Stimulated activated naive CD8-positive, alpha-beta T cell treated with anti-CD3 and anti-CD28 coated beads, Interleukin-15, Interleukin-2, amounts not matched to agents 100 ng/mL and 50 ng/mL, for 24 hours (primary cell): ENCODE results near the gene XRCC5.
"Not testable (repeated sequence)": the region's sequence is repeated elsewhere in the genome, so short reads cannot be mapped to it uniquely, and the experiment has no call there.

ENCODE experiments used
- H3K27ac Mint-ChIP-seq: one replicate; pipeline ENCODE4 v1.8.0; 2021; ENCODE audit warnings: mild to moderate bottlenecking, mixed read lengths
- H3K27me3 Mint-ChIP-seq: one replicate; pipeline ENCODE4 v1.8.0; 2021; ENCODE audit warnings: mixed read lengths
- H3K36me3 Mint-ChIP-seq: one replicate; pipeline ENCODE4 v1.8.0; 2021; ENCODE audit warnings: low read depth, mixed read lengths
- H3K4me1 Mint-ChIP-seq: one replicate; pipeline ENCODE4 v1.8.0; 2021; ENCODE audit warnings: low read depth, mixed read lengths
- H3K4me3 Mint-ChIP-seq: one replicate; pipeline ENCODE4 v1.8.0; 2021; ENCODE audit warnings: mild to moderate bottlenecking, mixed read lengths
- H3K9me3 Mint-ChIP-seq: one replicate; pipeline ENCODE4 v1.8.0; 2021; ENCODE audit warnings: mixed read lengths

Gene XRCC5

GRCh38 chr2:216108967-216109921 is at the start of gene XRCC5:
Gene XRCC5, plus strand, starts transcription at chr2:216109348. Its CDS starts 89 bp downstream, at chr2:216109437.
- Mint-ChIP-seq H3K36me3 (peaks cover 54% of the 10 kb centered on the region), H3K27ac (peak within 1 kb of the TSS; percentile 100), H3K27me3 (peaks cover 3% of the 10 kb centered on the region), H3K9me3 (no peaks in the 10 kb centered on the region), H3K4me1 (peaks cover 53% of the 10 kb centered on the region), H3K4me3 (peak within 1 kb of the TSS; percentile 98)

GRCh38 chr2:216064014-216064630 is 45.0 kb upstream of the XRCC5 start:
- Mint-ChIP-seq H3K27me3 (no peaks in the 10 kb centered on the region), H3K4me1 (peaks cover 16% of the 10 kb centered on the region), H3K36me3 (peaks cover 15% of the 10 kb centered on the region), H3K4me3 (no peak overlapping the region), H3K9me3 (no peaks in the 10 kb centered on the region), H3K27ac (no peak overlapping the region)

GRCh38 chr2:216064665-216065064 is 44.5 kb upstream of the XRCC5 start:
- Mint-ChIP-seq H3K9me3 (no peaks in the 10 kb centered on the region), H3K27ac (no peak overlapping the region), H3K36me3 (peaks cover 10% of the 10 kb centered on the region), H3K4me3 (no peak overlapping the region), H3K27me3 (no peaks in the 10 kb centered on the region), H3K4me1 (peaks cover 14% of the 10 kb centered on the region)

- no peak overlapping the region for H3K27ac Mint-ChIP-seq
Measured at GRCh38 chr2:216066230-216066629, 42.9 kb upstream of the XRCC5 start.

GRCh38 chr2:216069028-216069427 is 40.1 kb upstream of the XRCC5 start:
- Mint-ChIP-seq H3K4me3 (no peak overlapping the region), H3K27me3 (no peaks in the 10 kb centered on the region), H3K36me3 (peaks cover 6% of the 10 kb centered on the region), H3K9me3 (no peaks in the 10 kb centered on the region), H3K4me1 (peaks cover 19% of the 10 kb centered on the region), H3K27ac (no peak overlapping the region)

More at GRCh38 chr2:216066230-216066629, 42.9 kb upstream of the XRCC5 start:
- Mint-ChIP-seq H3K4me3 (no peak overlapping the region), H3K27me3 (no peaks in the 10 kb centered on the region), H3K9me3 (no peaks in the 10 kb centered on the region), H3K36me3 (peaks cover 10% of the 10 kb centered on the region), H3K4me1 (peaks cover 14% of the 10 kb centered on the region)

- peaks cover 22% of the 10 kb centered on the region for H3K4me1 Mint-ChIP-seq
- H3K4me3 Mint-ChIP-seq = no peak overlapping the region
- H3K27me3 Mint-ChIP-seq = no peaks in the 10 kb centered on the region
- H3K9me3 Mint-ChIP-seq = no peaks in the 10 kb centered on the region
- H3K27ac Mint-ChIP-seq = no peak overlapping the region
- H3K36me3 Mint-ChIP-seq = peaks cover 4% of the 10 kb centered on the region
Measured at GRCh38 chr2:216070195-216070594, 39.0 kb upstream of the XRCC5 start.

GRCh38 chr2:216071111-216071851 is 37.9 kb upstream of the XRCC5 start:
- Mint-ChIP-seq H3K27ac (no peak overlapping the region), H3K4me1 (peaks cover 31% of the 10 kb centered on the region), H3K27me3 (no peaks in the 10 kb centered on the region), H3K36me3 (peaks cover 8% of the 10 kb centered on the region), H3K9me3 (no peaks in the 10 kb centered on the region), H3K4me3 (no peak overlapping the region)

GRCh38 chr2:216072473-216072872 is 36.7 kb upstream of the XRCC5 start:
- no peak overlapping the region for H3K27ac Mint-ChIP-seq
- H3K9me3 Mint-ChIP-seq = no peaks in the 10 kb centered on the region
- no peak overlapping the region for H3K4me3 Mint-ChIP-seq
- H3K36me3 Mint-ChIP-seq = peaks cover 8% of the 10 kb centered on the region
- peaks cover 31% of the 10 kb centered on the region for H3K4me1 Mint-ChIP-seq
- H3K27me3 Mint-ChIP-seq = no peaks in the 10 kb centered on the region

- H3K27ac Mint-ChIP-seq = no peak overlapping the region
- H3K27me3 Mint-ChIP-seq = no peaks in the 10 kb centered on the region
- no peak overlapping the region for H3K4me3 Mint-ChIP-seq
- no peaks in the 10 kb centered on the region for H3K9me3 Mint-ChIP-seq
- peaks cover 8% of the 10 kb centered on the region for H3K36me3 Mint-ChIP-seq
- H3K4me1 Mint-ChIP-seq = peaks cover 26% of the 10 kb centered on the region
Measured at GRCh38 chr2:216073773-216074172, 35.4 kb upstream of the XRCC5 start.

GRCh38 chr2:216074380-216074779 is 34.8 kb upstream of the XRCC5 start:
- Mint-ChIP-seq H3K9me3 (no peaks in the 10 kb centered on the region), H3K27ac (no peak overlapping the region), H3K4me3 (no peak overlapping the region), H3K27me3 (no peaks in the 10 kb centered on the region), H3K36me3 (peaks cover 8% of the 10 kb centered on the region), H3K4me1 (peaks cover 26% of the 10 kb centered on the region)

- Mint-ChIP-seq H3K9me3 (no peaks in the 10 kb centered on the region), H3K4me3 (no peak overlapping the region), H3K4me1 (peaks cover 26% of the 10 kb centered on the region), H3K36me3 (peaks cover 8% of the 10 kb centered on the region), H3K27me3 (no peaks in the 10 kb centered on the region), H3K27ac (peak overlapping the region; percentile 57)
Measured at GRCh38 chr2:216074794-216075193, 34.4 kb upstream of the XRCC5 start.

GRCh38 chr2:216075510-216076485 is 33.4 kb upstream of the XRCC5 start:
- no peaks in the 10 kb centered on the region for H3K27me3 Mint-ChIP-seq
- no peak overlapping the region for H3K4me3 Mint-ChIP-seq
- no peak overlapping the region for H3K27ac Mint-ChIP-seq
- H3K4me1 Mint-ChIP-seq = peaks cover 34% of the 10 kb centered on the region
- peaks cover 8% of the 10 kb centered on the region for H3K36me3 Mint-ChIP-seq
- no peaks in the 10 kb centered on the region for H3K9me3 Mint-ChIP-seq

GRCh38 chr2:216078776-216079175 is 30.4 kb upstream of the XRCC5 start:
- peaks cover 61% of the 10 kb centered on the region for H3K4me1 Mint-ChIP-seq
- H3K4me3 Mint-ChIP-seq = no peak overlapping the region
- H3K27me3 Mint-ChIP-seq = no peaks in the 10 kb centered on the region
- H3K27ac Mint-ChIP-seq = no peak overlapping the region
- peaks cover 8% of the 10 kb centered on the region for H3K36me3 Mint-ChIP-seq
- H3K9me3 Mint-ChIP-seq = no peaks in the 10 kb centered on the region

- H3K4me3 Mint-ChIP-seq = peak overlapping the region; percentile 43
- not testable (repeated sequence) for H3K36me3 Mint-ChIP-seq, H3K27me3 Mint-ChIP-seq, H3K9me3 Mint-ChIP-seq, H3K27ac Mint-ChIP-seq
- H3K4me1 Mint-ChIP-seq = peaks cover 61% of the 10 kb centered on the region
Measured at GRCh38 chr2:216080048-216080447, 29.1 kb upstream of the XRCC5 start.
